HG02759 (cell line): Measurements from ENCODE around the gene DLG3.

ENCODE experiments used
- ATAC-seq: cut with Tn5 transposase; IDR thresholded peaks from one replicate; pipeline ENCODE4 v1.9.1; 2021; ENCODE audit warnings: mild to moderate bottlenecking, moderate library complexity; ENCODE audit not compliant: unreplicated experiment

The DLG3 gene

GRCh38 chrX:70437011-70437410 lies 7.6 kb upstream of the DLG3 start:
- ATAC-seq = no peak

GRCh38 chrX:70437921-70438665 lies 6.5 kb upstream of the DLG3 start:
- ATAC-seq = no peak

GRCh38 chrX:70439016-70439415 lies 5.6 kb upstream of the DLG3 start:
- no peak for ATAC-seq

GRCh38 chrX:70442224-70442623 lies 2.4 kb upstream of the DLG3 start:
- ATAC-seq = no peak

GRCh38 chrX:70444946-70445656 lies 466 bp downstream of the DLG3 start:
- ATAC-seq = peak; percentile 9

- no peak for ATAC-seq
Measured at GRCh38 chrX:70445951-70446350, 1.3 kb downstream of the DLG3 start.

GRCh38 chrX:70446380-70447350 lies 2.0 kb downstream of the DLG3 start:
- ATAC-seq = no peak

- ATAC-seq = no peak
Measured at GRCh38 chrX:70449457-70449966, 4.9 kb downstream of the DLG3 start.

GRCh38 chrX:70452143-70452733 lies 7.6 kb downstream of the DLG3 start:
- ATAC-seq = peak; percentile 58

- ATAC-seq = no peak
Measured at GRCh38 chrX:70453024-70453618, 8.5 kb downstream of the DLG3 start.

- ATAC-seq = peak; percentile 51
Measured at GRCh38 chrX:70454441-70455365, 10.1 kb downstream of the DLG3 start.

GRCh38 chrX:70455366-70456202 lies 10.9 kb downstream of the DLG3 start:
- ATAC-seq = no peak

GRCh38 chrX:70456256-70456655 lies 11.6 kb downstream of the DLG3 start:
- no peak for ATAC-seq

GRCh38 chrX:70461026-70461425 lies 16.4 kb downstream of the DLG3 start:
- no peak for ATAC-seq

GRCh38 chrX:70464051-70464450 lies 19.4 kb downstream of the DLG3 start:
- no peak for ATAC-seq

- no peak for ATAC-seq
Measured at GRCh38 chrX:70466968-70467367, 22.3 kb downstream of the DLG3 start.

- ATAC-seq = no peak
Measured at GRCh38 chrX:70468709-70469108, 24.1 kb downstream of the DLG3 start.

GRCh38 chrX:70470850-70471289 lies 26.2 kb downstream of the DLG3 start:
- no peak for ATAC-seq
